Liver (tissue), 2 donors: ENCODE results near the gene GAL3ST3.

Experiments used
- CTCF ChIP-seq: fragments of 150-350 bp; IDR thresholded peaks from 2 replicates; pipeline ENCODE4 v1.5.1; 2017; ENCODE audit warnings: improper control_type of control experiment, low read depth, low read length; ENCODE audit not compliant: missing input control
- FOXA1 ChIP-seq: IDR thresholded peaks from 2 replicates; pipeline ENCODE4 v1.6.1; 2016; ENCODE audit warnings: antibody characterized with exemption
- donor health status: healthy.

GRCh38 chr11:66071381-66071801 lies 22.4 kb upstream of the GAL3ST3 start:
- TF ChIP-seq CTCF: no peak
- TF ChIP-seq FOXA1: no peak
